Gastrocnemius medialis (tissue), 4 donors: ENCODE data around the gene RNF213. TPM values are rescaled to one million over a fixed set of nuclear protein-coding genes. Genes with fewer than 3 reads are reported as not detected.

Experiments used
- ATAC-seq, 2 donors: fragments of 150-250 bp; one replicate each; pipeline ENCODE4 v1.9.1; 2016
- DNase-seq, 2 donors: peaks; one replicate each; pipeline ENCODE4 v3.0.0-alpha.2; 2019
- H3K27ac ChIP-seq, 4 donors: fragments of 200-600 bp; sonication (generic); 1 replicate in 1 of 4; 2 replicates in 3 of 4; pipeline ENCODE4 v1.5.1; 2016 to 2018; ENCODE audit warnings: mild to moderate bottlenecking in 2 of 4, moderate library complexity in 1 of 4
- H3K27me3 ChIP-seq, 3 donors: fragments of 200-600 bp; sonication (generic) in 2 of 3; 1 replicate in 1 of 3; 2 replicates in 2 of 3; pipeline versions ENCODE4 v1.5.1 to v1.6.0; 2016 to 2019; ENCODE audit warnings: mild to moderate bottlenecking in 1 of 3, moderate library complexity in 1 of 3
- H3K36me3 ChIP-seq, 2 donors: fragments of 200-600 bp; sonication (generic) in 1 of 2; one replicate each; pipeline ENCODE4 v1.5.1; 2017 to 2018
- H3K4me1 ChIP-seq, 2 donors: fragments of 200-600 bp; sonication (generic) in 1 of 2; one replicate each; pipeline ENCODE4 v1.5.1; 2016 to 2017; ENCODE audit warnings: mild to moderate bottlenecking in 2 of 2
- H3K4me3 ChIP-seq, 4 donors: fragments of 200-600 bp; sonication (generic) in 3 of 4; 1 replicate in 1 of 4; 2 replicates in 3 of 4; pipeline ENCODE4 v1.5.1; 2016 to 2019; ENCODE audit warnings: mild to moderate bottlenecking in 2 of 4
- H3K9me3 ChIP-seq, 3 donors: fragments of 200-600 bp; sonication (generic) in 2 of 3; 1 replicate in 1 of 3; 2 replicates in 2 of 3; pipeline ENCODE4 v1.5.1; 2016 to 2019
- CTCF ChIP-seq, 5 experiments: fragments of 450-650 bp in 3 of 5; fragments of 200-600 bp in 2 of 5; sonication (generic) in 2 of 5; IDR thresholded peaks in 4 of 5; conservative IDR thresholded peaks in 1 of 5; 1 replicate in 4 of 5; 2 replicates in 1 of 5; pipeline ENCODE4 v1.5.1; 2016 to 2019; ENCODE audit warnings: antibody characterized with exemption in 5 of 5, mild to moderate bottlenecking in 3 of 5, moderate library complexity in 3 of 5
- POLR2A ChIP-seq, 2 donors: fragments of 450-650 bp; IDR thresholded peaks; one replicate each; pipeline ENCODE4 v1.6.1; 2017; ENCODE audit warnings: antibody characterized with exemption in 2 of 2, mild to moderate bottlenecking in 2 of 2, moderate library complexity in 2 of 2
- in situ Hi-C, 4 donors: fragments of 200-750 bp; cut with MboI; loops; one replicate each; pipeline versions ENCODE4 v1.15.0 to v1.8.0; 2017; ENCODE audit warnings: low sequenced_read_pairs in 4 of 4
- intact Hi-C: fragments of 100-400 bp; cut with DNase I; formaldehyde crosslinking; loops from one replicate; pipeline ENCODE4 v1.15.1; 2023; ENCODE audit warnings: low total_unique reads
- total RNA-seq, 4 donors: library from RNA; depleted of rRNA; stranded (reverse); fragments of >200 nt; gene quantifications; one replicate each; pipeline versions ENCODE4 v1.1.0 to v1.2.3, GENCODE V29; 2016

Gene RNF213
- total RNA-seq, 4 donors from 2014 or later, result 24.1 to 51.8 (median 28.6) TPM

DNA sequence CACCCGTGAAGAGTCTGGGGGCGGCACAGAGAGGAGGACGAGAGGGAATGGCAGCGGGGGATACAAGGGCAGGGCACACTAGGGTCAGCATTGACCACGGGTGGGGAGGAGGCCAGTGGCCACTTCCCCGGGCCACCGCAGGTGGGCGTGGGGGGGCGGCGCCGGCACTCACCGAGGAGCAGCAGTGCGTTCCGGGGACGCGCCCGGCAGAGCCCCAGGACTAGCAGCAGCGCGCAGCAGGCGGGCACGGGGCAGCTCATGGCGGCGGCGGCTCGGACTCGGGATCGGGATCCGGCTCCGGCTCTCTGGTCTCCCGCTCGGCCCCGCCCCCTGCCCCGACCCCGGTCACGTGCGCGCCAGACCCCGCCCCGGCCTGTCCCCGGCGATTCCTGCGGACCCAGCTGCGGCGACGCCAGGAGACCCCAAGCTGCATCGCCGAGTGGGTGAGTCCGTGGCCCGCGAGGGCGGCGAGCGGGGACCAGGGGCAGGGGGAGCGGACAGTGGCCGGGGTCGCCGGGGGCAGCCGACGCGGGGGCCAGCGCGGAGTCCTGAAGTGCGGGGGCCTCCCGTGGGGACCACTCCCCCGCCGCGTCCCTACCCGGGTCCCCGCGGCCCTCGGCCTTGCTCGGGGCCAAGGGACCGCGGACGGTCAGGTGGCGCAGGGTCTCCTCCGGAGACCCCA lies 40.5 kb upstream of the RNF213 start, which contains the start of the genes SGSH and SLC26A11:
TSS of gene SGSH (minus strand) at position 280 of the 682 bp plus-strand sequence. CDS start at position 260, 20 bp downstream.
TSS of gene SLC26A11 (plus strand) at position 374 of the 682 bp plus-strand sequence. CDS start 1,134 bp downstream, outside the sequence.
- Histone ChIP-seq H3K4me1 (peaks cover 17 to 23% of the 10 kb centered on the region in 2 donors), H3K9me3 (no peaks in the 10 kb centered on the region), H3K4me3 (peak within 1 kb of the TSS; percentile 69 to 90 (median 78)), H3K27ac (peak within 1 kb of the TSS; percentile 82 to 85 (median 84)), H3K36me3 (peaks cover 0 to 20% of the 10 kb centered on the region in 2 donors), H3K27me3 (no peaks in the 10 kb centered on the region)
- TF ChIP-seq CTCF (IDR thresholded peaks at IDR 0.05 in 4 of 5, conservative IDR thresholded peaks at IDR 0.05 in 1 of 5), result peak in 2 of 5 experiments; percentile 15 to 19
- peak; percentile 51 to 60 for TF ChIP-seq POLR2A (IDR thresholded peaks at IDR 0.05)
- intact Hi-C loops, result no loop called here
- ATAC-seq, result peak; percentile 77 to 79
- DNase-seq, result peak; percentile 65 to 67
- in situ Hi-C loops, result no loop called here

GRCh38 chr17:80220736-80221215 lies 39.9 kb upstream of the RNF213 start:
- Histone ChIP-seq H3K27ac (peak overlapping the region; percentile 82 to 85 (median 84)), H3K4me1 (peaks cover 17 to 23% of the 10 kb centered on the region in 2 donors), H3K27me3 (no peaks in the 10 kb centered on the region), H3K9me3 (no peaks in the 10 kb centered on the region), H3K4me3 (peak overlapping the region; percentile 69 to 90 (median 78)), H3K36me3 (peaks cover 0 to 15% of the 10 kb centered on the region in 2 donors)
- TF ChIP-seq CTCF (IDR thresholded peaks at IDR 0.05 in 4 of 5, conservative IDR thresholded peaks at IDR 0.05 in 1 of 5), result no peak
- TF ChIP-seq POLR2A (IDR thresholded peaks at IDR 0.05), result no peak
- in situ Hi-C loops, result no loop called here
- DNase-seq (no peak), ATAC-seq (peak; percentile 27 to 34)
- intact Hi-C loops, result no loop called here

- Histone ChIP-seq H3K36me3 (peaks cover 0 to 8% of the 10 kb centered on the region in 2 donors), H3K4me3 (peak overlapping the region; percentile 69 to 90 (median 78)), H3K27me3 (no peaks in the 10 kb centered on the region), H3K4me1 (peaks cover 17 to 23% of the 10 kb centered on the region in 2 donors), H3K27ac (peak overlapping the region in 2 of 4 donors; percentile 82 to 84), H3K9me3 (no peaks in the 10 kb centered on the region)
- in situ Hi-C loops, result no loop called here
- intact Hi-C loops, result no loop called here
- ATAC-seq (no peak), DNase-seq (no peak)
- TF ChIP-seq CTCF (IDR thresholded peaks at IDR 0.05 in 4 of 5, conservative IDR thresholded peaks at IDR 0.05 in 1 of 5), result no peak
- TF ChIP-seq POLR2A (IDR thresholded peaks at IDR 0.05), result no peak
These were observed 39.1 kb upstream of the RNF213 start for GRCh38 chr17:80221351-80222105.

- in situ Hi-C loops (no loop called here), intact Hi-C loops (no loop called here)
- ATAC-seq, result no peak
- Histone ChIP-seq H3K9me3 (no peaks in the 10 kb centered on the region), H3K27me3 (no peaks in the 10 kb centered on the region), H3K4me1 (peaks cover 17 to 23% of the 10 kb centered on the region in 2 donors), H3K27ac (peak overlapping the region in 2 of 4 donors; percentile 46 to 58), H3K36me3 (no peaks in the 10 kb centered on the region), H3K4me3 (no peak overlapping the region)
- no peak for DNase-seq
- no peak for TF ChIP-seq CTCF (IDR thresholded peaks at IDR 0.05 in 4 of 5, conservative IDR thresholded peaks at IDR 0.05 in 1 of 5)
- TF ChIP-seq POLR2A (IDR thresholded peaks at IDR 0.05), result no peak
These were observed 38.1 kb upstream of the RNF213 start for GRCh38 chr17:80222376-80223141.
